K562 (cell line): ENCODE results near the gene SNX14. TPM values are rescaled to one million over a fixed set of nuclear protein-coding genes. Genes with fewer than 3 reads are reported as not detected.
A peak's percentile ranks its signal among the peaks of the same experiment; 100 is the strongest.

Experiments used
- E2F5 ChIP-seq: sonication (generic); formaldehyde crosslinking; IDR thresholded peaks from 2 replicates; pipeline ENCODE4 v1.8.0; 2022; ENCODE audit warnings: mild to moderate bottlenecking, missing genetic modification reagents
- ELF2 ChIP-seq: fragments of 250-450 bp; sonication (Bioruptor Pico); IDR thresholded peaks from 2 replicates; pipeline ENCODE4 v1.5.0; 2021; ENCODE audit warnings: mild to moderate bottlenecking
- ESRRA ChIP-seq: fragments of 450-650 bp; IDR thresholded peaks from 2 replicates; pipeline ENCODE4 v1.6.1; 2014; ENCODE audit warnings: low read depth, mild to moderate bottlenecking, moderate library complexity, borderline replicate concordance
- FOSL1 ChIP-seq: fragments of 200-800 bp; sonication (Bioruptor generic); conservative IDR thresholded peaks from 2 replicates; pipeline ENCODE4 v1.6.1; 2016; ENCODE audit warnings: missing genetic modification characterization, missing compliant biosample characterization
- HCFC1 ChIP-seq: IDR thresholded peaks from 2 replicates; pipeline ENCODE4 v1.6.1; 2012; ENCODE audit warnings: low read depth, low read length, improper control_type of control experiment
- KAT7 ChIP-seq: sonication (generic); formaldehyde crosslinking; IDR thresholded peaks from 2 replicates; pipeline ENCODE4 v1.8.0; 2022; ENCODE audit warnings: missing genetic modification reagents, mild to moderate bottlenecking, borderline replicate concordance
- KDM1A ChIP-seq, 2 experiments: fragments of 450-650 bp; IDR thresholded peaks; 2 replicates each; pipeline ENCODE4 v1.6.1; 2016; ENCODE audit warnings: mild to moderate bottlenecking in 2 of 2
- NR2C1 ChIP-seq, 2 experiments: fragments of 450-650 bp; IDR thresholded peaks; 2 replicates each; pipeline ENCODE4 v1.6.1; 2017; ENCODE audit warnings: mild to moderate bottlenecking in 2 of 2, antibody characterized with exemption in 1 of 2, inconsistent platforms in 1 of 2, missing compliant biosample characterization in 1 of 2, missing genetic modification characterization in 1 of 2
- PHF21A ChIP-seq: fragments of 450-650 bp; IDR thresholded peaks from 2 replicates; pipeline ENCODE4 v1.6.1; 2017; ENCODE audit warnings: low read depth, borderline replicate concordance
- POLR2B ChIP-seq: fragments of 450-650 bp; IDR thresholded peaks from 2 replicates; pipeline ENCODE4 v1.6.1; 2018; ENCODE audit warnings: low read depth; ENCODE audit not compliant: partially characterized antibody
- POLR2G ChIP-seq: fragments of 200-400 bp; formaldehyde crosslinking; IDR thresholded peaks from 2 replicates; pipeline ENCODE4 v1.6.1; 2017; ENCODE audit warnings: low read depth, mild to moderate bottlenecking, antibody characterized with exemption, low read length, moderate library complexity
- RBFOX2 ChIP-seq: fragments of 200-400 bp; formaldehyde crosslinking; IDR thresholded peaks from 2 replicates; pipeline ENCODE4 v1.6.1; 2017; ENCODE audit warnings: low read depth, mild to moderate bottlenecking, low read length, moderate library complexity
- SRF ChIP-seq, 2 experiments: fragments of 250-450, 450-650 bp in 1 of 2; sonication (Bioruptor Pico) in 1 of 2; sonication (generic) in 1 of 2; formaldehyde crosslinking; IDR thresholded peaks; 2 replicates each; pipeline versions ENCODE4 v1.5.0 to v1.5.1; 2020 to 2022; ENCODE audit warnings: mild to moderate bottlenecking in 1 of 2, missing genetic modification reagents in 1 of 2
- TAF7 ChIP-seq: fragments of 450-650 bp; IDR thresholded peaks from 2 replicates; pipeline ENCODE4 v1.6.1; 2016; ENCODE audit warnings: missing genetic modification characterization, missing compliant biosample characterization
- UBTF ChIP-seq, 2 experiments: IDR thresholded peaks; 2 replicates each; pipeline ENCODE4 v1.6.1; 2012; ENCODE audit warnings: improper control_type of control experiment in 2 of 2, low read depth in 2 of 2, low read length in 2 of 2, borderline replicate concordance in 1 of 2
- ZNF232 ChIP-seq: sonication (generic); formaldehyde crosslinking; IDR thresholded peaks from 2 replicates; pipeline ENCODE4 v1.8.0; 2022; ENCODE audit warnings: mild to moderate bottlenecking, missing genetic modification reagents
- ZNF77 ChIP-seq: fragments of 250-450 bp; sonication (Bioruptor Pico); IDR thresholded peaks from 2 replicates; pipeline ENCODE4 v1.5.0; 2020
- ZZZ3 ChIP-seq: fragments of 450-650 bp; IDR thresholded peaks from 2 replicates; pipeline ENCODE4 v1.6.1; 2016; ENCODE audit warnings: antibody characterized with exemption, mild to moderate bottlenecking, moderate library complexity
- polyA plus RNA-seq, 8 experiments: library from polyadenylated mRNA; depleted of rRNA in 4 of 8; stranded (reverse) in 5 of 8; unstranded in 3 of 8; fragments of >200 nt; fragmentation: Nextera tagmentation in 2 of 8; fragmentation: Illumina TruSeq in 1 of 8; extraction: Ambion mirVana in 2 of 8; extraction: Trizol in 1 of 8; gene quantifications; 2 replicates each; pipeline versions ENCODE4 v1.2.1 to v1.2.3, GENCODE V29; 2011 to 2014; ENCODE audit warnings: inconsistent platforms in 1 of 8, missing spikeins in 1 of 8
- total RNA-seq, 7 experiments: library from RNA; depleted of rRNA in 6 of 7; stranded (reverse); fragments of >200 nt in 6 of 7; fragmentation: Illumina TruSeq in 2 of 7; extraction: Trizol in 2 of 7; gene quantifications; 2 replicates each; pipeline versions ENCODE4 v1.2.1 to v1.2.3, GENCODE V29; 2011 to 2021; ENCODE audit warnings: low replicate concordance in 1 of 7
- TF ChIP-seq, protein P1 (sequence below): fragments of 250-450 bp; sonication (Bioruptor Pico); IDR thresholded peaks from 2 replicates; pipeline ENCODE4 v1.5.0; 2020; ENCODE audit warnings: mild to moderate bottlenecking
- TF ChIP-seq, protein P2 (sequence below): sonication (generic); formaldehyde crosslinking; IDR thresholded peaks from 2 replicates; pipeline ENCODE4 v1.8.0; 2023; ENCODE audit warnings: mild to moderate bottlenecking, missing genetic modification reagents

Gene SNX14
- total and polyA plus RNA-seq, 9 of the 15 experiments (the other 6 are each of a cell fraction or from before 2014, with no cell fraction given) = 46.5 to 140 (median 71.2) TPM

DNA sequence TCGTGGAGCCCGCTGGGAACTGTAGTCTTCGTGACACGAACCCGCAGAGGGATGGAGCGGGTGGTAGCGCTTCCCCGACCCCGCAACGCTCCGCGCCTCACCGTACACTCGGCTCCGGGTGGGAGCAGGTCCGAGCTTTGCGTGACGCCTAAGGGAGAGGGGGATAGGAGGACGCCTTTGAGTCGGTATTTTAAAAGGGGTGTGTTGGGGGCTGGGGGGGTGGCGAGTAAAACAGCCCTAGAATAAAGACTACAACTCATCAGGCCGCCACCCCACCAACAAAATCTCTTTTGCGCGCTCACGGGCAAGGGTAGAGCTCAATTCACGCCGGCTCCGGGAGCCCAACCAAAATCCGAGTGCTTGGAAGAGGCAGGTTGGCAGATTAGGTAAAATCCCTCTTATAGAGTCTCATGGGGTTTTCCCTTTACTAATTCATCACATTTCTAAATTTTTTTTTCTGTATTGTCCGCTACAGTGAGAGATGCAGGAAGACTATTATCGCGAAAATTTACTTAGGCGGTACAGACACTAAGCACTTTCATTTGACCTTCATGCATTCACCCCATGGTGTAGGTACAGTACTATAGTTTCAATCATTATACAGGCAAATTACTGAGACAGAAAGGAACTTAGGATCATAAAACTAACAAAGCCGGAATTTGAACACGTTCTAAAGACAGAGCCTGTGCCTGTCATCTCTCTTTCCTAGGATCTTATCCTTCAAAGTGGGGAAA lies 706 bp upstream of the SNX14 start (continued):
- peak in 1 of 2 experiments; percentile 37; a peak in 1 of 4 replicates for TF ChIP-seq UBTF (IDR thresholded peaks at IDR 0.05; ENCODE audit: borderline replicate concordance in 1 of 2, low read depth in 2 of 2, low read length in 2 of 2)
- TF ChIP-seq, protein P1, sequence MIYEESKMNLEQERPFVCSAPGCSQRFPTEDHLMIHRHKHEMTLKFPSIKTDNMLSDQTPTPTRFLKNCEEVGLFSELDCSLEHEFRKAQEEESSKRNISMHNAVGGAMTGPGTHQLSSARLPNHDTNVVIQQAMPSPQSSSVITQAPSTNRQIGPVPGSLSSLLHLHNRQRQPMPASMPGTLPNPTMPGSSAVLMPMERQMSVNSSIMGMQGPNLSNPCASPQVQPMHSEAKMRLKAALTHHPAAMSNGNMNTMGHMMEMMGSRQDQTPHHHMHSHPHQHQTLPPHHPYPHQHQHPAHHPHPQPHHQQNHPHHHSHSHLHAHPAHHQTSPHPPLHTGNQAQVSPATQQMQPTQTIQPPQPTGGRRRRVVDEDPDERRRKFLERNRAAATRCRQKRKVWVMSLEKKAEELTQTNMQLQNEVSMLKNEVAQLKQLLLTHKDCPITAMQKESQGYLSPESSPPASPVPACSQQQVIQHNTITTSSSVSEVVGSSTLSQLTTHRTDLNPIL = 0 out of 2 replicates have a peak, but pooled peaks have one; percentile 23
- peak; percentile 3 for TF ChIP-seq POLR2B
- TF ChIP-seq FOSL1 = peak; percentile 14; the same call in 1 of the 2 replicates
- TF ChIP-seq KAT7 (CRISPR knock-in tag) = 0 out of 2 replicates have a peak, but pooled peaks have one; percentile 0
- TF ChIP-seq ESRRA = peak; percentile 41; the same call in 1 of the 2 replicates
- TF ChIP-seq E2F5 (CRISPR knock-in tag) = 0 out of 2 replicates have a peak, but pooled peaks have one; percentile 8
- TF ChIP-seq KDM1A (IDR thresholded peaks at IDR 0.05) = 0 out of 4 replicates have a peak, but pooled peaks of 1 of the 2 experiments have one; percentile 16
- no peak for TF ChIP-seq ZNF77 (CRISPR knock-in tag)
- TF ChIP-seq TAF7 = peak; percentile 40; the same call in 1 of the 2 replicates
- TF ChIP-seq ELF2 (CRISPR knock-in tag) = no peak
- 0 out of 2 replicates have a peak, but pooled peaks have one; percentile 22 for TF ChIP-seq ZNF232 (CRISPR knock-in tag)
- TF ChIP-seq NR2C1 (IDR thresholded peaks at IDR 0.05) = no peak
- peak; percentile 68; the same call in 1 of the 2 replicates for TF ChIP-seq NR2C1 (tag; IDR thresholded peaks at IDR 0.05)
- TF ChIP-seq RBFOX2 = peak; percentile 70
- TF ChIP-seq HCFC1 = 0 out of 2 replicates have a peak, but pooled peaks have one; percentile 84
- 0 out of 2 replicates have a peak, but pooled peaks have one; percentile 2 for TF ChIP-seq PHF21A
- TF ChIP-seq POLR2G = peak; percentile 71
- no peak for TF ChIP-seq ZZZ3
- TF ChIP-seq SRF (CRISPR knock-in tag; IDR thresholded peaks at IDR 0.05) = 0 out of 4 replicates have a peak, but pooled peaks of 1 of the 2 experiments have one; percentile 33
- TF ChIP-seq, protein P2, sequence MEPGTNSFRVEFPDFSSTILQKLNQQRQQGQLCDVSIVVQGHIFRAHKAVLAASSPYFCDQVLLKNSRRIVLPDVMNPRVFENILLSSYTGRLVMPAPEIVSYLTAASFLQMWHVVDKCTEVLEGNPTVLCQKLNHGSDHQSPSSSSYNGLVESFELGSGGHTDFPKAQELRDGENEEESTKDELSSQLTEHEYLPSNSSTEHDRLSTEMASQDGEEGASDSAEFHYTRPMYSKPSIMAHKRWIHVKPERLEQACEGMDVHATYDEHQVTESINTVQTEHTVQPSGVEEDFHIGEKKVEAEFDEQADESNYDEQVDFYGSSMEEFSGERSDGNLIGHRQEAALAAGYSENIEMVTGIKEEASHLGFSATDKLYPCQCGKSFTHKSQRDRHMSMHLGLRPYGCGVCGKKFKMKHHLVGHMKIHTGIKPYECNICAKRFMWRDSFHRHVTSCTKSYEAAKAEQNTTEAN = peak; percentile 84; the same call in 1 of the 2 replicates
